ENCODE measurements around the gene TEPSIN.

The TEPSIN gene

DNA sequence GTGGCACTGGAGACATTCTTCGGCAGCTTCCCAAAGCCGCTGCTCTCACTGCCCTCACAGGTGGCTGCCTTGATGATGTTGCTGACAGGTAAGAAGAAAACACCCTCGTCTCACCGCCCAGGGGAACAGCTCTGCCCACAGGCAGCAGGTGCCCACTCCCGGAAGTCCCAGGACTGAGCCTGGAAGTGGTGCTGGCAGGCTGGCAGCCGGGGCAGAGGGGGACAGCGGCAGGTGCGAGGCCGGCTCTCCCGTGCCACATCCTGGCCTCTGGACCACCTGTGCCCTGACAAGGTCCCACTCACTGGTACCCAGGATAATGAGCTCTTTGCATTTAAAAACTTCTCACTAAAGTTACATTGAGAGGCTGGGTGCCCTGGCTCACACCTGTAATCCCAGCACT is 36.5 kb downstream of the TEPSIN start:
- TF ChIP-seq, protein P1, sequence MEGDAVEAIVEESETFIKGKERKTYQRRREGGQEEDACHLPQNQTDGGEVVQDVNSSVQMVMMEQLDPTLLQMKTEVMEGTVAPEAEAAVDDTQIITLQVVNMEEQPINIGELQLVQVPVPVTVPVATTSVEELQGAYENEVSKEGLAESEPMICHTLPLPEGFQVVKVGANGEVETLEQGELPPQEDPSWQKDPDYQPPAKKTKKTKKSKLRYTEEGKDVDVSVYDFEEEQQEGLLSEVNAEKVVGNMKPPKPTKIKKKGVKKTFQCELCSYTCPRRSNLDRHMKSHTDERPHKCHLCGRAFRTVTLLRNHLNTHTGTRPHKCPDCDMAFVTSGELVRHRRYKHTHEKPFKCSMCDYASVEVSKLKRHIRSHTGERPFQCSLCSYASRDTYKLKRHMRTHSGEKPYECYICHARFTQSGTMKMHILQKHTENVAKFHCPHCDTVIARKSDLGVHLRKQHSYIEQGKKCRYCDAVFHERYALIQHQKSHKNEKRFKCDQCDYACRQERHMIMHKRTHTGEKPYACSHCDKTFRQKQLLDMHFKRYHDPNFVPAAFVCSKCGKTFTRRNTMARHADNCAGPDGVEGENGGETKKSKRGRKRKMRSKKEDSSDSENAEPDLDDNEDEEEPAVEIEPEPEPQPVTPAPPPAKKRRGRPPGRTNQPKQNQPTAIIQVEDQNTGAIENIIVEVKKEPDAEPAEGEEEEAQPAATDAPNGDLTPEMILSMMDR (conservative IDR thresholded peaks at IDR 0.05; ENCODE audit: low read length), result no peak
- H3K4me3 ChIP-seq (ENCODE audit: low read length), result no peak overlapping the region
- DNase-seq (ENCODE audit: low read depth), result no peak

DNA sequence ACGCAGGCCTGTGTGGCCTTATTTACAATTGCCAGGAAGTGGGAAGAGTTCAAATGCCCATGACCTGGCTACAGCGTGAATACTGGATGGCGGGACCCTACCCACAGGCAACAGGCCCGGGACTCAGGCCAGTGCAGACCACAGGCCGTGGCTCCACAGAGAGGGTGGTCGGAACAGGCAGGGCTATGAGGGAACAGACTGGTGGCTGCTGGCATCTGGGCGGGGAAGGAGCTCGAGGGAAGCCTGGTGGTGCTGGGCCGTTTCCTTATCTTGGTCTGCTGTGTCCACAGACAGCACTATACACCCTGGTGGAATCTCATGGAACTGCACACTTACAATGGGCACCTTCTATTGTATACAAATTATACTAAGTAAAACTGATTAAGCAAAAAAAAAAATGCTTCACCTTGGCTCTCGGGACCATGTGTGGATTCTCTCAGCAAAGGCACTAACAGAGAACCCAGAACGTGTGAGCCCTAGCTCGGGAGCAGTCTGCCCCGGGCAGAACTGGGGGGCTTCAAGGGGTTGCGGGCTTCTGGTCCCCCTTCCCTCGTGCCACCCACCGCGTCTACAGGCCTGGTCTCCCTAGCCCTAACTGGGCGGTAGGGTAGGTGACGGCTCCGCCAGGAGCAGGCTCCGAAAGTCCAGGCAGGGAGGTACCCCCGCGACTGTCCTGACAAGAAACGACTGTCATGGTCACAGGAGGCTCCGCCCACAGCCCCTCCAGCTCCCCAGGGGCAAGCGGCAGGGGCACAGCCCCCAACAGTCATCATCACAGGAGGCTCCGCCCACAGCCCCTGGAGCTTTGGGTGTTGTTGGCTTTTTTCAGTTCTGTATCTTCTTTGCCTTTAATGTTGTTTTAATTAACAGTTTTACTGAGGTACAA is 37.9 kb downstream of the TEPSIN start:
- H3K4me3 ChIP-seq (ENCODE audit: low read length), result no peak overlapping the region
- peak; percentile 69 for DNase-seq (ENCODE audit: low read depth)
- TF ChIP-seq, protein P1 (conservative IDR thresholded peaks at IDR 0.05; ENCODE audit: low read length), result peak; percentile 70

DNA sequence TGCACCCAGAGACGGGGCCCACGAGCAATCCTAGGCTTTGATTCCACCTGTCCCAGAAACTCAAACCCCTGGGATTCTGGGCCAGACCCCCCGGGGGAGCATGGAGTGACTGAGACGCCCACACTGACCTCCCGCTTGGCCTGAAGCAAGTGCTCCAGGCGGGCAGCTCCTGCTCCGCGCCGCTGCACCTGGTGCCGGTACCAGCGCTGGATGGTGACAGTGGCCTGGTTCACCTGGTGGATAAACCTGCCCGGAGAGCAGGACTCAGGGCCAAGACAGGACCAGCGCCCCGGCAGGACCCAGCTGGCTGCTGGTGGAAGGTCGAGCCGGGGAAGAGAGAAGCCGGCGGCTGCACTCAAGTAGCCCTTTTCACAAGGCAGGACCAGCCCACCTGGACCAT is 38.7 kb downstream of the TEPSIN start:
- H3K4me3 ChIP-seq (ENCODE audit: low read length), result no peak overlapping the region
- no peak for DNase-seq (ENCODE audit: low read depth)
- TF ChIP-seq, protein P1 (conservative IDR thresholded peaks at IDR 0.05; ENCODE audit: low read length), result no peak

DNA sequence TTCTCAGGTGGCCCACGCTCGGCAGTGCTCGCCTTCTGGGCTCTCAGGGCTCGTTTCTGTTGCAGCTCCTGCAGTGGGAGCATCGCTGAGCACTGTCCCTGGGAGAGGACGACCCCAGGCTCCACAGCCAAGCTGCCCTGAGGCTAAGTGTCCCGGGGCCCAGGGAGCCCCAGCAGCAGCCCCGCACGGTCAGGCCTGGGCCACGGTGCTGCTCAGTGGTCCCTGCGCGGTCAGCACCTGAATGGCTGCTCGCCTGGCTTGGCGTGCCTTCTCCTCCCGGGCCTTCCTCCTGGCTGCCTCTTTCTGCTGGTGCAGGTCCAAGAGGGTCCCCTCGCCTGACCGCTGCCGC is 39.4 kb downstream of the TEPSIN start:
- H3K4me3 ChIP-seq (ENCODE audit: low read length), result no peak overlapping the region
- no peak for DNase-seq (ENCODE audit: low read depth)
- TF ChIP-seq, protein P1 (conservative IDR thresholded peaks at IDR 0.05; ENCODE audit: low read length), result no peak

DNA sequence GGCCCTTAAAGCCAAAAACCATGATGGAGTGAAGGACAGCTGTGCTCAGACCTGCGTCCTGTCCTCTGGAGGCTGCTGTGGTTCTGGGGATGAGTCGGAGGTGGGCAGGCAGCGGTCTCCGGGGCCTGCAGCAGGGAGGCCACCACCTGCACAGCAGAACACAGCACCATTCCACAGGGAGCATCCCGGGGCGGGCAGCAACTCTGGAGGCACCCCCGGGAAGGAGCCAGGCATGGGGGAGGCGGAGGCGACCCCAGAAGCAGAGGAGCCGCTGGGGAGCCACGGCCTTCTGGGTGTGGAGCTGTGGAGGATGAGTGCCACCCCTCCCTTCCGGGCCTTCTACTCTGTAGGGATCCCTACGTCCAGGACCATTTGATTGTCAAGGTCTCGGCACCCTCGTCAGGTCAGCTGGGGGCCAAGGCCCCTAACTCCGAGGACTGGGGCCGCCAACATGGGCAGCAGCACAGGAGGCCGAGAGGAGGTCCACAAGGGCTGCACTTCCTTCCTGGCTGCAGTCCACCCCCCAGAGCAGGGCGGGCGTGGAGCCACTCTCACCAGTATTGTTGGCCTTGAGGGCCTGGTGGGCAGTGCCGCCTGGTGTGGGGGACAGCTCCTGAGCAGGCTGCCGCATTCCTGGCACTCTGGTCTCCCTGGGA is 39.9 kb downstream of the TEPSIN start:
- DNase-seq (ENCODE audit: low read depth), result no peak
- H3K4me3 ChIP-seq (ENCODE audit: low read length), result no peak overlapping the region
- TF ChIP-seq, protein P1 (conservative IDR thresholded peaks at IDR 0.05; ENCODE audit: low read length), result no peak

DNA sequence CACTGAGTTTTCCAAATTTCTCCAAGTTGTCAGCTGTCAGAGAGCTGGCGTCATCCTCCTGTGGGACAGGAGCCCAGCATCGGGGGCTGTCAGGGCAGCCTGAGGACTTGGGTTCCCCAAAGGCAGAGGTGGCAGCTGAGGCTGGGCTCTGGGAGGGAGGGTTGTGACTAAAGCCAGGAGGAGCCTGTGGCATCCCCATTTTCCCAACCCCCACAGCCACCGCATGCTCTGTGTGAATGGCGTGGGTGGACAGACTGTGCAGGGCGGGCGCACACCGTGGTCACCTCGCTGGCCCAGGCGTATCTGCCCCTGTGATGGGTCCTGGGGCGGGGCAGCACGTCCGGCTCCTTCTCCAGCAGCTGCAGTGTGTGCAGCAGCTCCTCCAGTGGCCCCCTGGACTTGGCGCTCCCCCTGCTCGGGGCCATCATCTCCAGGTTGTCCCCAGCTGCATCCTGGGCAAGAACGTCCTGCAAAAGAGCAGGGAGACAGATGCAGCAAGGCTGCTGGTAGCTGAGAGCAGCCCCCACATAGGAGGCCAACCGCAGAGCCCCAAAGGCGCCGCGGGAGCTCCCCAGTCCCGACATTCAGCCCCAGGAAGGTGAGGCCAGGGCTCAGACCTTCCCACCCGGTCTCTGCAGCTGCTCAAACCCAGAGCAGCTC is 40.9 kb downstream of the TEPSIN start:
- no peak for DNase-seq (ENCODE audit: low read depth)
- H3K4me3 ChIP-seq (ENCODE audit: low read length), result no peak overlapping the region
- TF ChIP-seq, protein P1 (conservative IDR thresholded peaks at IDR 0.05; ENCODE audit: low read length), result no peak
